ENCODE measurements around the gene SLC22A3. TPM values are rescaled to one million over a fixed set of nuclear protein-coding genes. Genes with fewer than 3 reads are reported as not detected.
A peak's percentile ranks its signal among the peaks of the same experiment; 100 is the strongest.

SLC22A3 gene
- polyA plus RNA-seq, 2 of the 4 experiments (the other 2 are of a cell fraction): 44.9 to 57.4 TPM

DNA sequence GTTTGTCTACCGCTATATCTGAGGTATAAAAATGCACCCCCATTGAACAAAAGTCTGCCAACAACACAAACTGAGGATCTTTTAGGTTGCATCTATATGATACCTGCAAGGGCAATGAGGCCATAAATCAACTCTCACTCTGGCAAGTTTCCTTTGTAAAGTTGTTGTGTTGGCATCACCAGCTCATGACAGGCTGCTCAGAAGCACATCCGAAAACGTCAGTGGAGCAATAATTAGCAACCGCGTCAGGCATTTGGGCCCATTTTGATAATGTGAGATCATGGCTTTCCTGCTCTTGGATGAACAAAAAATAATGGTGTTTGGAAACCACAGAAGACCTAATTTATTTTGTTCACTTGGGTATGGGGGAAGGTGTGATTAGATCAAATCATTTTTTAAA is 12.0 kb upstream of the SLC22A3 start:
- Histone ChIP-seq H3K4me3 (no peak overlapping the region), H3K27ac (no peak overlapping the region), H3K4me2 (no peak overlapping the region), H3K9me3 (no peaks in the 10 kb centered on the region), H3K4me1 (peaks cover 12% of the 10 kb centered on the region)
- DNase-seq (ENCODE audit: low read depth in 1 of 2, low spot score in 1 of 2) (no peak), FAIRE-seq (no peak), ATAC-seq (no peak)
- TF ChIP-seq HEYL (CRISPR knock-in tag; IDR thresholded peaks at IDR 0.05) (no peak), JUN (IDR thresholded peaks at IDR 0.05) (no peak), SREBF2 (IDR thresholded peaks at IDR 0.05) (no peak), FOSB (CRISPR knock-in tag; IDR thresholded peaks at IDR 0.05) (no peak), MYC (IDR thresholded peaks at IDR 0.05; ENCODE audit: borderline replicate concordance, low read length) (no peak), KDM5A (IDR thresholded peaks at IDR 0.05) (no peak), RNF2 (IDR thresholded peaks at IDR 0.05; ENCODE audit: borderline replicate concordance, low read depth) (no peak), RARB (CRISPR knock-in tag; IDR thresholded peaks at IDR 0.05) (no peak), JUNB (IDR thresholded peaks at IDR 0.05) (no peak), HOXB5 (CRISPR knock-in tag; IDR thresholded peaks at IDR 0.05) (no peak), POLR2A (IDR thresholded peaks at IDR 0.05; ENCODE audit: low read length) (no peak), ZFP36 (IDR thresholded peaks at IDR 0.05; ENCODE audit: borderline replicate concordance, partially characterized antibody) (no peak), CEBPB (IDR thresholded peaks at IDR 0.05) (no peak), EHF (CRISPR knock-in tag; IDR thresholded peaks at IDR 0.05) (no peak)
- TF ChIP-seq, protein P1, sequence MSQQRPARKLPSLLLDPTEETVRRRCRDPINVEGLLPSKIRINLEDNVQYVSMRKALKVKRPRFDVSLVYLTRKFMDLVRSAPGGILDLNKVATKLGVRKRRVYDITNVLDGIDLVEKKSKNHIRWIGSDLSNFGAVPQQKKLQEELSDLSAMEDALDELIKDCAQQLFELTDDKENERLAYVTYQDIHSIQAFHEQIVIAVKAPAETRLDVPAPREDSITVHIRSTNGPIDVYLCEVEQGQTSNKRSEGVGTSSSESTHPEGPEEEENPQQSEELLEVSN (IDR thresholded peaks at IDR 0.05; ENCODE audit: borderline replicate concordance, low read depth): no peak
- TF ChIP-seq, protein P2, sequence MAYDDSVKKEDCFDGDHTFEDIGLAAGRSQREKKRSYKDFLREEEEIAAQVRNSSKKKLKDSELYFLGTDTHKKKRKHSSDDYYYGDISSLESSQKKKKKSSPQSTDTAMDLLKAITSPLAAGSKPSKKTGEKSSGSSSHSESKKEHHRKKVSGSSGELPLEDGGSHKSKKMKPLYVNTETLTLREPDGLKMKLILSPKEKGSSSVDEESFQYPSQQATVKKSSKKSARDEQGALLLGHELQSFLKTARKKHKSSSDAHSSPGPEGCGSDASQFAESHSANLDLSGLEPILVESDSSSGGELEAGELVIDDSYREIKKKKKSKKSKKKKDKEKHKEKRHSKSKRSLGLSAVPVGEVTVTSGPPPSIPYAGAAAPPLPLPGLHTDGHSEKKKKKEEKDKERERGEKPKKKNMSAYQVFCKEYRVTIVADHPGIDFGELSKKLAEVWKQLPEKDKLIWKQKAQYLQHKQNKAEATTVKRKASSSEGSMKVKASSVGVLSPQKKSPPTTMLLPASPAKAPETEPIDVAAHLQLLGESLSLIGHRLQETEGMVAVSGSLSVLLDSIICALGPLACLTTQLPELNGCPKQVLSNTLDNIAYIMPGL (CRISPR knock-in tag; IDR thresholded peaks at IDR 0.05; ENCODE audit: borderline replicate concordance): no peak
- TF ChIP-seq, protein P3, sequence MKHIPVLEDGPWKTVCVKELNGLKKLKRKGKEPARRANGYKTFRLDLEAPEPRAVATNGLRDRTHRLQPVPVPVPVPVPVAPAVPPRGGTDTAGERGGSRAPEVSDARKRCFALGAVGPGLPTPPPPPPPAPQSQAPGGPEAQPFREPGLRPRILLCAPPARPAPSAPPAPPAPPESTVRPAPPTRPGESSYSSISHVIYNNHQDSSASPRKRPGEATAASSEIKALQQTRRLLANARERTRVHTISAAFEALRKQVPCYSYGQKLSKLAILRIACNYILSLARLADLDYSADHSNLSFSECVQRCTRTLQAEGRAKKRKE (CRISPR knock-in tag; IDR thresholded peaks at IDR 0.05; ENCODE audit: low read depth): no peak
- TF ChIP-seq, protein P4, sequence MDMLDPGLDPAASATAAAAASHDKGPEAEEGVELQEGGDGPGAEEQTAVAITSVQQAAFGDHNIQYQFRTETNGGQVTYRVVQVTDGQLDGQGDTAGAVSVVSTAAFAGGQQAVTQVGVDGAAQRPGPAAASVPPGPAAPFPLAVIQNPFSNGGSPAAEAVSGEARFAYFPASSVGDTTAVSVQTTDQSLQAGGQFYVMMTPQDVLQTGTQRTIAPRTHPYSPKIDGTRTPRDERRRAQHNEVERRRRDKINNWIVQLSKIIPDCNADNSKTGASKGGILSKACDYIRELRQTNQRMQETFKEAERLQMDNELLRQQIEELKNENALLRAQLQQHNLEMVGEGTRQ (IDR thresholded peaks at IDR 0.05): no peak
- TF ChIP-seq, protein P5, sequence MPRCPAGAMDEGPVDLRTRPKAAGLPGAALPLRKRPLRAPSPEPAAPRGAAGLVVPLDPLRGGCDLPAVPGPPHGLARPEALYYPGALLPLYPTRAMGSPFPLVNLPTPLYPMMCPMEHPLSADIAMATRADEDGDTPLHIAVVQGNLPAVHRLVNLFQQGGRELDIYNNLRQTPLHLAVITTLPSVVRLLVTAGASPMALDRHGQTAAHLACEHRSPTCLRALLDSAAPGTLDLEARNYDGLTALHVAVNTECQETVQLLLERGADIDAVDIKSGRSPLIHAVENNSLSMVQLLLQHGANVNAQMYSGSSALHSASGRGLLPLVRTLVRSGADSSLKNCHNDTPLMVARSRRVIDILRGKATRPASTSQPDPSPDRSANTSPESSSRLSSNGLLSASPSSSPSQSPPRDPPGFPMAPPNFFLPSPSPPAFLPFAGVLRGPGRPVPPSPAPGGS (IDR thresholded peaks at IDR 0.05): no peak
- WGBS (ENCODE audit: missing lambda C conversion rate): 97% methylated on average over 5 of the region's 5 CpGs
- ChIA-PET POLR2A (no interaction called here), CTCF (no interaction called here)

DNA sequence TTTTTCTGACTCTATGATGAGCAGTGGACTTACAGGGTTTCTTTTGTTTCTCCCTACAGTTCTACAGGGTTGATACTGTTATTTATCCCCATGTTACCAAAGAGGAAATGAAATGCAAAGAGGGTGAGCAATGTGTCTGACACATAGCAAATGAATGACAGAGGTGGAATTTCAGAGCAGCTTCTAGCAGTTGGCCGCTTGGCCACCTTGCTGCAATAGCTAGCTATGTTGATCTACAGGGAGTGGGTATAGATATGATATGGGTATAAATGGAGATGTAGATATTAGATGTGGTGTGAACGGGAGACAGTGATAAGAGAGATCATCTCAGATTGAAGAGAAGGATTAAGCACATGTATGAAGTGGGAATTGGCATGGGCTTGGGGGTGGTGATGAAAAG is 10.9 kb upstream of the SLC22A3 start:
- TF ChIP-seq, protein P2 (CRISPR knock-in tag; IDR thresholded peaks at IDR 0.05; ENCODE audit: borderline replicate concordance): no peak
- TF ChIP-seq MAFK (IDR thresholded peaks at IDR 0.05; ENCODE audit: partially characterized antibody) (no peak), FOSL2 (IDR thresholded peaks at IDR 0.05) (no peak), FOSL2 (CRISPR knock-in tag; IDR thresholded peaks at IDR 0.05) (peak; percentile 50; the same call in 1 of the 2 replicates), KDM1A (IDR thresholded peaks at IDR 0.05; ENCODE audit: low read depth) (no peak), SMC3 (IDR thresholded peaks at IDR 0.05) (no peak)
- Histone ChIP-seq H3K9me3 (no peaks in the 10 kb centered on the region), H3K4me2 (peak overlapping the region; percentile 30; the same call in 2 of the 3 replicates), H3K4me1 (peaks cover 12% of the 10 kb centered on the region), H3K27ac (peak overlapping the region; percentile 15 to 71; a peak in 4 of 6 replicates), H3K4me3 (no peak overlapping the region)
- peak in 1 of 2 experiments; percentile 51 for DNase-seq (ENCODE audit: low read depth in 1 of 2, low spot score in 1 of 2)
- peak; percentile 74 to 89 for ATAC-seq
- CTCF ChIA-PET: no interaction called here
- whole genome bisulfite sequencing (ENCODE audit: missing lambda C conversion rate): 46% methylated on average over 2 of the region's 2 CpGs
- no peak for FAIRE-seq
- POLR2A ChIA-PET: no interaction called here
